GM19025 (cell line): ENCODE measurements around the gene MAP3K7.
A peak's percentile ranks its signal among the peaks of the same experiment; 100 is the strongest.

Experiments
- ATAC-seq: cut with Tn5 transposase; IDR thresholded peaks from one replicate; pipeline ENCODE4 v1.9.1; 2021; ENCODE audit warnings: mild to moderate bottlenecking, low read depth, moderate library complexity; ENCODE audit not compliant: unreplicated experiment

MAP3K7 gene

GRCh38 chr6:90586836-90587638 is at the start of gene MAP3K7:
TSS of gene MAP3K7 (minus strand) at chr6:90587072. CDS start at chr6:90586883, 189 bp downstream.
- peak; percentile 94 for ATAC-seq

GRCh38 chr6:90631046-90631445 is 44.2 kb upstream of the MAP3K7 start:
- no peak for ATAC-seq

GRCh38 chr6:90621581-90621980 is 34.7 kb upstream of the MAP3K7 start:
- ATAC-seq, result no peak

- no peak for ATAC-seq
These were observed 32.3 kb upstream of the MAP3K7 start for GRCh38 chr6:90619221-90619620.

- ATAC-seq, result no peak
These were observed 25.4 kb upstream of the MAP3K7 start for GRCh38 chr6:90612313-90612680.

GRCh38 chr6:90611543-90612312 is 24.9 kb upstream of the MAP3K7 start:
- ATAC-seq, result no peak

- peak; percentile 62 for ATAC-seq
These were observed 24.1 kb upstream of the MAP3K7 start for GRCh38 chr6:90610751-90611542.

- no peak for ATAC-seq
These were observed 23.5 kb upstream of the MAP3K7 start for GRCh38 chr6:90610301-90610750.

GRCh38 chr6:90605749-90606340 is 19.0 kb upstream of the MAP3K7 start:
- ATAC-seq, result no peak

- ATAC-seq, result no peak
These were observed 17.7 kb upstream of the MAP3K7 start for GRCh38 chr6:90604546-90604945.

- no peak for ATAC-seq
These were observed 12.3 kb upstream of the MAP3K7 start for GRCh38 chr6:90599151-90599550.

GRCh38 chr6:90598192-90598951 is 11.5 kb upstream of the MAP3K7 start:
- ATAC-seq, result no peak

GRCh38 chr6:90596967-90597539 is 10.2 kb upstream of the MAP3K7 start:
- ATAC-seq, result no peak

GRCh38 chr6:90595854-90596253 is 9.0 kb upstream of the MAP3K7 start:
- ATAC-seq, result no peak

- ATAC-seq, result no peak
These were observed 381 bp downstream of the MAP3K7 start for GRCh38 chr6:90586546-90586835.

- no peak for ATAC-seq
These were observed 2.1 kb downstream of the MAP3K7 start for GRCh38 chr6:90584636-90585255.

- ATAC-seq, result no peak
These were observed 2.9 kb downstream of the MAP3K7 start for GRCh38 chr6:90583836-90584481.

GRCh38 chr6:90583179-90583835 is 3.6 kb downstream of the MAP3K7 start:
- ATAC-seq, result no peak
